NCI-H1105 (cell line): ENCODE measurements around the gene TMTC1.
"Not testable (repeated sequence)": the region's sequence is repeated elsewhere in the genome, so short reads cannot be mapped to it uniquely, and the experiment has no call there.

Experiments
- DNase-seq: peaks from one replicate; lab custom pipeline; 2025; lab: John Stamatoyannopoulos, UW

The TMTC1 gene

GRCh38 chr12:29566441-29566840, 217.3 kb downstream of the TMTC1 start:
- DNase-seq = no peak

GRCh38 chr12:29565727-29566126, 218.0 kb downstream of the TMTC1 start:
- no peak for DNase-seq

- no peak for DNase-seq
Measured at GRCh38 chr12:29564925-29565324, 218.8 kb downstream of the TMTC1 start.

GRCh38 chr12:29563636-29564035, 220.1 kb downstream of the TMTC1 start:
- DNase-seq = no peak

GRCh38 chr12:29563071-29563470, 220.7 kb downstream of the TMTC1 start:
- DNase-seq = no peak

- no peak for DNase-seq
Measured at GRCh38 chr12:29562110-29562804, 221.5 kb downstream of the TMTC1 start.

- DNase-seq = no peak
Measured at GRCh38 chr12:29561664-29562071, 222.1 kb downstream of the TMTC1 start.

- DNase-seq = no peak
Measured at GRCh38 chr12:29559198-29559597, 224.5 kb downstream of the TMTC1 start.

GRCh38 chr12:29556363-29556762, 227.4 kb downstream of the TMTC1 start:
- no peak for DNase-seq

GRCh38 chr12:29555451-29555850, 228.3 kb downstream of the TMTC1 start:
- DNase-seq = not testable (repeated sequence)

- no peak for DNase-seq
Measured at GRCh38 chr12:29552994-29553748, 230.6 kb downstream of the TMTC1 start.

- peak; percentile 19 for DNase-seq
Measured at GRCh38 chr12:29552324-29552927, 231.3 kb downstream of the TMTC1 start.

- DNase-seq = no peak
Measured at GRCh38 chr12:29551812-29552211, 231.9 kb downstream of the TMTC1 start.

GRCh38 chr12:29547864-29548263, 235.9 kb downstream of the TMTC1 start:
- DNase-seq = no peak

GRCh38 chr12:29547151-29547632, 236.6 kb downstream of the TMTC1 start:
- no peak for DNase-seq

- no peak for DNase-seq
Measured at GRCh38 chr12:29546000-29546399, 237.7 kb downstream of the TMTC1 start.

- no peak for DNase-seq
Measured at GRCh38 chr12:29545102-29545467, 238.7 kb downstream of the TMTC1 start.

GRCh38 chr12:29544428-29545101, 239.2 kb downstream of the TMTC1 start:
- no peak for DNase-seq

- no peak for DNase-seq
Measured at GRCh38 chr12:29543036-29543435, 240.7 kb downstream of the TMTC1 start.

- DNase-seq = no peak
Measured at GRCh38 chr12:29537298-29537697, 246.4 kb downstream of the TMTC1 start.

GRCh38 chr12:29534935-29535334, 248.8 kb downstream of the TMTC1 start:
- DNase-seq = no peak

- DNase-seq = no peak
Measured at GRCh38 chr12:29533815-29534489, 249.8 kb downstream of the TMTC1 start.
